Measurements from ENCODE around the gene SLC6A20.

SLC6A20 gene

GRCh38 chr3:45795882-45796765 is at the start of gene SLC6A20:
SLC6A20 (minus strand) TSS chr3:45796536; CDS start chr3:45796419, 117 bp downstream.
- DNase-seq, result no peak

DNA sequence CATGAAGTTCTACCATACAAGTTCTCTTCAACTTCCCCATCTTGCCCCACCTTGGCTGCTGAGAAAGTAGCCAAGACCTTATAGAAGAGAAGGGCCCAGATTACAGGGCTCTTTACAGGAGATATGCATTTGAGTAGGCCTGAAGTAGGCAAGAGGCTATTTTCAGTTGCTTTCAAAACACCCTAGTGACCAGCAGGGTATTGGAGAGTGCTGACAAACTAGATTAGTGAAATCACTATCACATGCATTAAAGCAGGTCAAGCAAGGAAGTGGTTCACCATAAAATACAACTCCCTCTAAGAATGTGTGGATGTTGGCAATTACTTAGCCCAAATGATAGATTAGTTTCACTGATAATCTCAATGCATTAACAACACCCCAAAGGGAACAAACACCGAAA is 48.3 kb upstream of the SLC6A20 start:
- DNase-seq, result no peak

DNA sequence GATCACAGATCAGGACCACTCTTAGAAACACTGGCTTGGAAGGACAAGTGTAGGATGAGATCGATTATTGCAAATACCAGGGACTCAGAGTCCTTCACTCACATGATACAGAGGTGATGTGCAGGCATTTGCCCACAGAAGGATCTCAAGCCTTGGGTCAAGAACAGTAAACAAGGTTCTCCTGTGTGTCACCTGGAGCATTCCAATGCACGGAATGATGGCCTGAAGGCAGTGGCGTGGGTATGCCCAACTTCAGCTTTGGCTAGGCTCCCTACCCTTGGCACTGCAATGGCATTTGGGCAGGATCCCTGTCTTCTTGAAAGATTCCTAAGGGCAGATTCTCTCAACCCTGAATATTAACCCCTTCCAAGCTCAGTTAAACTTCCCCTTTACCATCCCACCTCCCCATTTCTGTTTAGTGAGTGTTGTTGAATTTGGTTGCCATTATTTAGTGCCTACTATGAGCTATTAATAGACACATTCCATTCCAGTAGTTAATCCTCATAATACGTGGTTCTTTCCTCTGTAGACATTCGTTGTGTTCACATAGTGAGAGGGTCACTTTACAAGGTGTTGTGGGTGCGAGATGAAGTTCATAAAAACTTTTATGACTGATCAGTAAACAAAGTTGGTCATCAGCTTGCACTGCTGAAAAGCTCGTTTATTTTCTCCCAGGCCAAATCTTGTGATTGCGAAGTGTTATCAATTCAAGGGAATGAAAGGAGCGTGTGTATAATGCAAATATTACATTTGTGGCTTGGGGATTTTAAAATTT is 46.7 kb upstream of the SLC6A20 start:
- no peak for DNase-seq

- peak; percentile 88 for DNase-seq
These were observed 45.6 kb upstream of the SLC6A20 start, which contains the start of gene LZTFL1 for GRCh38 chr3:45841757-45842491. LZTFL1 (minus strand) TSS chr3:45842119; CDS start chr3:45841991, 128 bp downstream.

DNA sequence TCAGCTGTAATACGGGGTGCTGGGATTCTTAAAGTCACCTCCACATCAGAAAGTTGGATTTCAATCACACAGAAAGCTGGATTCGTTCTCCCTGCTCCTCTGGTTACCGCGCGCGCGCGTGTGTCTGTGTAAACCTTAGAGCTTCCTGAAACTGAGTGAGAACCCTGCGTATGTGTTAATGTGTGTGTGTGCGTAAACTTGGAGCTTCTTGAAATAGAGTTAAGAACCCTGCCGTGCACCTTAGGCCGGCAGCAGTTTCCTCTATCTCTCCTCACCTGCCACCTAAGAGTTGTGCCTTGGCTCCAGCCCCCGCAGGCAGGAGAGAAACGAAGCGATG is 45.1 kb upstream of the SLC6A20 start:
- no peak for DNase-seq

DNA sequence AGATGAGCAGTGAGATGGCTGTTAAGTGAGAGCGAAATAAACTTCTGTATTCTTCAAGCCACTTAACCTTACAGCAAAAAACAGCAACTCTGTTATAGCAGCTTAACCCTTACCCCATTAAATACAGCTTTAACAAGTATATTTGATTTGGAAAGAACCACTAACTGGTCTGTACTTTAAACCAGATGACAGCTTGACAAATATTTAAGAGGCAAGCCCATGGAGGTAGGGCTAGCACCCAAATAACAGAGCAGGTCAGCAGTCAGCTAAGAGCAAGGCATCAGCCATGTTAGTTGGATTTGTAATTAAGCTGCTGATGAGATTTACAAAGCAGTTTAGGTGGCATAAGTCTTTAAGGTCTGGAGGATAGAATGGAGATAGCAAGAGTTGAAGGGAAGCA is 42.1 kb upstream of the SLC6A20 start:
- no peak for DNase-seq

GRCh38 chr3:45832699-45833098 is 36.4 kb upstream of the SLC6A20 start:
- no peak for DNase-seq

DNA sequence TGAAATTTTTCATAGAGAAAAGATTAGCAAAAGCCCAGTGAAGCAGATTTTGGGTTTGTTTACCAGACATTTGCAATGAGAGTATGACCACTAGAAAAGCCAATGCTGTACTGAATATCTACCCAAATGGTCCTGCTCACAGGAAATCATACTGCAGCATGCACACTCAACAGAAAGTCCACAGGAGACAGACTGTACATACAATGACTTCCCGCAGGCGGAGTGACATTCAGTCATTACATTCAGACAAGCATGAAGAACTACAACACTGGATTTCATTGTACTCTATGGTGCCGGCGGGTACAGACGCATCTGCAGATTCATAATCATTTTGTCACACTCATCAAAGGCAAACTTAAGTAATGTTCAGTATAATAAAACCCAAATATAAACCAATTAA is 33.8 kb upstream of the SLC6A20 start:
- no peak for DNase-seq

DNA sequence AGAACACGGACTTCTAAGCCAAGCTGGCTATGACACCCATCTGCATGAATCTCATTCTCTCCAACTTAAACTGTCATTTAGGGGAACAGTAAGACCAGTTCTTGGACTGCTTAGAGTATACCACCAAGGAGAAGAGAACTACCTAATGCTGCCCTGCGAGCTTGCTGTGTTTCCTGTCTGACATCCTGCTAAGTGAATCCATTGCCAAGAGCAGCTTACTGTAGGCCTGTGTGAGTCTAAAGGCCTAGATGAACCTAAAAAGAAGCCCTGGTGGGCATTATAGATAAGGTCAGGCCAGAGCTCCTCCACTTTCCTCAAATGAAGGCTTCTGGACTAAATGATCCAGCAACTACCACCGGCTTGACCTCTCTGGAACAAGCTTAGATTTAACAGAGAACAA is 30.6 kb upstream of the SLC6A20 start:
- no peak for DNase-seq

DNA sequence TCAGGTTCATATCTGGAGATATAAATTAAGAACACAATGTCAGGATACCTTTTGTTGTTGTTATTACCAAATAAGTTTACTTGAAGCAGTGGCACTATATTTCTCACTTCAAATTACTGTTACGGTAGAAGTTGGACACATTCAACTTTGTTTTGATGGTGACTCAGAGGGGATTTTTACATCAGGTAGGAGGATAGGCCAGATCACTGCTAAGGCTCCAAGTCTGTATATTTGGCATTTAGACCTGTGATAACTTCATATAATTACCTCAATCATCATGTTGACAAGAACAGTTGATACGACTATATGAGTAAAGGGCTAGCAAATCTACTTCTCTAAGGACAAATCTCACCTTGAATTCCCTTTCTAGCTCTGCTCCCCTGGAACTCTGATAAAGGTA is 30.0 kb upstream of the SLC6A20 start:
- DNase-seq, result no peak

DNA sequence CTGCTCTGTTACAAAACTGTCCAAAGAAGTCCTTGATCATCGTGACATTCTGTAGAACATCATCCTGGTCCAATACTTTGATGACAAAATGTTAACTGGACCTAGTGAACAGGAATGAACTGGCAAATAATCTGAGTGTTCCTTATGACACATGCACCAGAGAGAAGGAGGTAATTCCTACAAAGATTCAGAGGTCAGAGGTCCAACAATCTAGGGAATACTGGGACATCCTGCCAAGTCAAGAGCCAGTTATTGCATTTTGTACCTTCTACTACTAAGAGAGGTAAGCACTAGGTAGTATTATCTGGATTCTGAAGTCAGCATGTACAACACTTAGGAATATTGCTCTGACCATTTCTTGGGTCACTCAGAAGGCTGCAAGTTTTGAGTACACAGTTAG is 24.8 kb upstream of the SLC6A20 start:
- DNase-seq, result no peak

- no peak for DNase-seq
These were observed 23.2 kb upstream of the SLC6A20 start for GRCh38 chr3:45819543-45819942.

DNA sequence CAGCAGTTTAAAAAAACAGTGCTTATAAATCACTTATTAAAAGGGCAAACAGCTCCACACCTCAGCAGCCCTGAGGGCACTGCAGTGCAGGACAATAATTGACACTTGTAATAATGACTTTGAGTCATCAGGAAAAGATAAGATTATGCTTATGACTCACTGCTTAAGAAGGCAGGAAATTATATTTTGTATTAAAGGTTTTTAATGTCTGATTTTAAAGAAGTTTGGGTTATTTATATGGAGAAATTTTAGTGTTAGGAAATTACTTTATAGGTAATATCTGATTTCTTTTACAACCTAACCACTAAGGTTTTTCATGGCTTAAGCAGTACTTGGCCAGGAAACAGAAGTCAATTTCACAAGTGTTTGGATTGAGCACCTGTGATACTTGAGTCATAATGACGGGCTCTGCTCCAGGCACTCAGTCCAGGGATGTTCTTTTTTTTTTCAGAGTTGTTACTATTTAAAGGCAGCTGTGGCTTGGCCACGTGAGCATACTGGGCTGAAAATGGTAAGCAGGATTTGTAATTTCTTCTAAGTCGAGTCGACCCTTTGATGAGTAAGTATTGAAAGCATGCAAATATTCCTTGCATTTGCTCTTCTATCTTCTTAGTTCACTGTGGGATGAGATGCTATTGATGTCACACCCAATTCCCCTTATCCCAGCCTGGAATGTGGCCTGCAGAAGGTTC is 21.6 kb upstream of the SLC6A20 start:
- DNase-seq, result peak; percentile 53

- DNase-seq, result no peak
These were observed 20.2 kb upstream of the SLC6A20 start for GRCh38 chr3:45816544-45816943.

GRCh38 chr3:45814322-45814721 is 18.0 kb upstream of the SLC6A20 start:
- no peak for DNase-seq

DNA sequence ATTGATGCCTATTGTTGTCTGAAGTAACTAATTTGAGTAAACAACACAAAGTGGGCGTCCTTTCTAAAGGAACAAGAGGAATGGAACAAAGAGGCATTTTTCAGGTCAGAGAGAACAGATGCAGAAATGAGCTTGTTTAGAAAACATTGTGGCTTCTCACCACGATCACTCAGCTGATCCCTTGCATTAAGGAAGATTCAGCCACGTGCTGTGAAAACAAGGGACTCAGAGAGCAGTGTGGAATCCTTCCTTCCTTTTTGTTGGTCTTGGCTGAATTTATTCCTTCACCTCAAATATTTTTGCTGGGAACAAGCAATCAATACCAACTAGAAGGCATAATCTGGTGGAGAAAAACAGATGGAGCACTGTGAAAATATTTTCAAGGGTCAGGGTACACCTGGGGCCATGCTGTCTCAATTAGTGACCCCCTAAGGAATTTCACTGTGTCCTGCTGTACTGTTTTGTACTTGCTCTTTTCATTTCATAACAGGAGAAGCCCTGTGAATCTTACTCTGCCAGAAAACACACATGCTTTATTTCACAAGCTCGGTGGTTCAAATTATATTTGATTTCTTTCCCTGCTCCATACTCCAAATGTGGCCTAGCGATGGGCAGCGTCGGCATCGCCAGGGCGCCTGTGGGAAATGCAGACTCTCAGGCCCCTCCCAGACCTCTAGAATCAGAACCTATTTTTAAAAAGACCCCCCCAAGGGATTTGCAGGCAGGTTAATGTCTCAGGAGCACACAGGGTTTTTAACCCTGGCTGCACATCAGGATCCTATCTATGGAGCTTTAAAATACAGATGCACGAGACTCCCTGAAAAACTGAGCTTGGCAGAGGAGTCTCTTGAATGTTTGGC is 11.6 kb upstream of the SLC6A20 start:
- DNase-seq, result no peak

DNA sequence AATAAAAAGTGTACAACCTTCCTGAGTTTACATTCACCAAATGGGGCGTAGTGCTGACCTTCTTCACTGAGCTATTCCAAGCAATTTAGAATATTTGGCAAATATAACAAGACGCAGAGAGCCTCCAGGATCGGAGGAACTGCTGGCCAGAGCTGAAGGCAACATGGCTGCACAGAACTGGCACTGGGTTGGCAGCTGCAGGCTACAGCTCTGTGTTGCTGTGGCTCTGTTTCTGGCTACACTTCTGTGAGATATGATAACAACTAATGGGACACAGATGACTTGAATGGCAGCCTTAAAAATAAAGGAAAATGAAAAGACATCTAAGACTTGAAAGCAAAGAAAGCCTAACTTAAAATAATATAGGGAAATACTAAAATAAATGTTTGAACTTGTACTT is 10.8 kb upstream of the SLC6A20 start:
- DNase-seq, result no peak

DNA sequence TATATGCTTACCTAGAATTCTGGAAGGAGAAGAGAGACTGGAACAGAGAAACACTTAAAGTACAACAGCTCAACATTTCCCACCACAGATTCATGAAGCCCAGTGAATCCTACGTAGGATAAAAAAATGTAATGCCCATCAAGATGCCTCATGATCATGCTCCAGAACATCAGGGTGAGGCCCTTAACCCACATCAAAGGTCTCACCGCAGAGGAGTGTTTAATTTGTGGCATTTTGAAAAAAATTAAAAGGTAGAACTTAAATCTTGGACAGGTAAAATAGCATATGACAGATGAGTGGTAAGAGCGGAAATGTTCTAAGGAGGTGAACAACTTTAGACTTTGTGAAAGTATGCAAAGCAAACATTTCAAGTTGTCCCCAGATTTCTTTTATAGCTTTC is 9.7 kb upstream of the SLC6A20 start:
- DNase-seq, result no peak

DNA sequence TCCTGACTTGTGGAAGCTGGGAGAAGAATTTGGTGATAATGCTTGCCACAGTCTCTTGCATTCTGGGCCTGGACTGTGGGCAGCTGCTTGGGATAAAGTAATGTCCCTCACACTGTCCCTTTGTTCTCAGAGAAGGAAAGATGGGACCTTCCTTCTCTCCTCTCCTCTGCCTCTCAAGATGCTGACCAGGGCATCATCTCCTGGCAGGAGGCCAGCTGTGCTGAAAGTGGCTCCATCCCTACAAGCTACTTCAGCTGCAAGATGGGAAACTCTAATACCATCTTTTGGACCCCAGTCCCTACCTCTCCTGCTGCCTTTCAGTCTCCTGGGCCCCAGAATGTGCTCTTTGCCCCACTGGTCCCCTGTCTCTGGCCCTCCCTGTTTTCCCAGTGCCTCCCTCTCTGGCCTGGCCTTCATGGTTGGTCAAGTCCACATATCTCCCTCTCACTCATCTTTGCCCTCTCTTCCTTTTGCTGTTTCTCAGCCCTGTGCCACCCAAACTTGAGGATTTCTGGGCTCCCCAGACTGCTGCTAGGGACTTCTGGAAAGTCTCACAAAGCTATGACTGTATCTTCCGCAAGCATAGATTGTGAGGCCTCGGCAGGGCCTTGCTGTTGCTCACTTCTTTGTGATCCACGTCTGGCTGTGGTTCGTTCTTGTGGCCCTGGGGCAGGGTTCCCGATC is 7.1 kb upstream of the SLC6A20 start:
- DNase-seq, result no peak

GRCh38 chr3:45802146-45802545 is 5.8 kb upstream of the SLC6A20 start:
- no peak for DNase-seq

DNA sequence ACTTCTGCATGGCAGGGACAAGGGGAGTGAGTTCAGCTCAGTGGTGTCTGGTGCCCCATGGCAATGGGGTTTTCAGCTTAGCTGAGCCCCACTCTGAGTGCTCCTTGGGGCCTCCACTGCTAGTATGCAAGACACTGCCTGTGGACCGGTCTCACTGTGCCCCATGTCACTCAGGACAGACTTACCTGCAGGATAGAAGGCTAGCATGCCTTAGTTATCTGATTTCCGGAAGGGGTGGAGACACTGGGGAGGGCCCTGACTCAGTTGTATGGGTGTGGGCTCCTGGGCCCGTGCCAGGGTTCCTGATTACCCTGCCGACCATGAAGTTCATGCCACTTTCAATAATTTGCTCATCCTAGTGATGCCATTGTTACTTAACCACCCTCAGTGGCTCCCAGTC is 4.3 kb upstream of the SLC6A20 start:
- DNase-seq, result no peak
